Duodenal mucosa (tissue), 2 donors: Measurements from ENCODE around the gene LHX3.

Source experiments
- H3K27ac ChIP-seq: one replicate; pipeline ENCODE4 v1.7.0; 2013; ENCODE audit warnings: low read depth, low read length
- H3K27me3 ChIP-seq, 2 donors: one replicate each; pipeline ENCODE4 v1.7.0; 2013; ENCODE audit warnings: low read length in 2 of 2, control low read depth in 1 of 2; ENCODE audit not compliant: insufficient read depth in 2 of 2, control insufficient read depth in 1 of 2
- H3K36me3 ChIP-seq, 2 donors: one replicate each; pipeline ENCODE4 v1.7.0; 2013; ENCODE audit warnings: low read length in 2 of 2, control low read depth in 1 of 2; ENCODE audit not compliant: insufficient read depth in 2 of 2, control insufficient read depth in 1 of 2
- H3K4me1 ChIP-seq, 2 donors: one replicate each; pipeline ENCODE4 v1.7.0; 2013; ENCODE audit warnings: low read length in 2 of 2, control low read depth in 1 of 2; ENCODE audit not compliant: insufficient read depth in 2 of 2, control insufficient read depth in 1 of 2
- H3K4me3 ChIP-seq, 2 donors: one replicate each; pipeline ENCODE4 v1.7.0; 2013; ENCODE audit warnings: low read length in 2 of 2, low read depth in 1 of 2
- H3K9ac ChIP-seq, 2 donors: one replicate each; pipeline ENCODE4 v1.7.0; 2013; ENCODE audit warnings: low read length in 2 of 2, low read depth in 1 of 2
- H3K9me3 ChIP-seq, 2 donors: one replicate each; pipeline ENCODE4 v1.7.0; 2013; ENCODE audit warnings: low read length in 2 of 2, control low read depth in 1 of 2; ENCODE audit not compliant: control insufficient read depth in 1 of 2

LHX3 gene

DNA sequence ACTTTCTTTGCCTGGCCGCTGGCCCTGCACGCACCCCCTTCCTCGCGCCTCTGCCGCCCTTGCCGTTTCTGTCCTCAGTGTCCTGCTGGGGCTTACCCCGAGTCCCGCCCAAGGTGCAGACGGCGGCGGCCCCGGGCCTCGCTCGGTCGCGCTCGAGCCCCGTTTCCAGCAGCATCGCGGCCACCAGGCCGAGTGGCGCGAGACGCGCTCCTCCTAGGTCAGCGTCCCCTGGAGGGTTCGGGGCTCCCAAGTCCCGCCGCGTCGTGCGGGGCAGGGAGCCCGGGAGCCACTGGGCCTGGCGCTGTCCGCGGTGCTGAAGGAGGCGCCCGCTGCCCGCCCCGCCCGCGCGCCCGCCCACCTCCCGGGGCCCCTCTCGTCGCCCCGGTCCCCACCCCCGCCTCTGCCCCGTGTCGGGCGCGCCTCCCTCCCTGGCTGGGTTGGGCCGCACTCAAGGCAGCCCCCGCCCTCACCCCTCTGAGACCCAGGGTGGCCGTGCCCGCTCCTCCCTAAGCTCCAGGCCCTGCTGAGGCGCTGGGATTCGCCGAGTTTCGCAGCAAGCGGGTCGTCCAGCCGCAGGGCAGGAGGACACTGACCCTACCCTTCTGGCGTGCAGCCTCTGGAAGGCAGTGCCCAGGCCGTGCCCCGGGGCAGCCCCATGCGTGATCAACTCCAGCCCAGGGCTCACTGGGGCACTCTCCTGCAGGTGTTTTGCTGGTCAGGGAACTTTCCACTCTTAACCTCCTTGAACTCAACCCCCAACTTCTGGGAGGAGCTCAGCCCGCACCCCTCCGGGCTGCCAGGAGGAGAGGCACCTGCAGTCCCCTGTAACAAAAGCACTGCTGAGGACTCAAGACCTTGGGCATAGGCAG lies at the start of gene LHX3:
Gene LHX3 (minus strand): TSS at position 291 of the 869 bp plus-strand sequence. CDS start 116 bp downstream, at position 175.
- H3K27ac ChIP-seq = no peak within 1 kb of the TSS
- peaks cover 37% of the 10 kb centered on the region in 2 donors for H3K27me3 ChIP-seq
- H3K4me1 ChIP-seq = no peaks in the 10 kb centered on the region
- H3K36me3 ChIP-seq = peaks cover 0 to 11% of the 10 kb centered on the region in 2 donors
- H3K9me3 ChIP-seq = no peaks in the 10 kb centered on the region
- no peak within 1 kb of the TSS for H3K4me3 ChIP-seq
- no peak within 1 kb of the TSS for H3K9ac ChIP-seq

DNA sequence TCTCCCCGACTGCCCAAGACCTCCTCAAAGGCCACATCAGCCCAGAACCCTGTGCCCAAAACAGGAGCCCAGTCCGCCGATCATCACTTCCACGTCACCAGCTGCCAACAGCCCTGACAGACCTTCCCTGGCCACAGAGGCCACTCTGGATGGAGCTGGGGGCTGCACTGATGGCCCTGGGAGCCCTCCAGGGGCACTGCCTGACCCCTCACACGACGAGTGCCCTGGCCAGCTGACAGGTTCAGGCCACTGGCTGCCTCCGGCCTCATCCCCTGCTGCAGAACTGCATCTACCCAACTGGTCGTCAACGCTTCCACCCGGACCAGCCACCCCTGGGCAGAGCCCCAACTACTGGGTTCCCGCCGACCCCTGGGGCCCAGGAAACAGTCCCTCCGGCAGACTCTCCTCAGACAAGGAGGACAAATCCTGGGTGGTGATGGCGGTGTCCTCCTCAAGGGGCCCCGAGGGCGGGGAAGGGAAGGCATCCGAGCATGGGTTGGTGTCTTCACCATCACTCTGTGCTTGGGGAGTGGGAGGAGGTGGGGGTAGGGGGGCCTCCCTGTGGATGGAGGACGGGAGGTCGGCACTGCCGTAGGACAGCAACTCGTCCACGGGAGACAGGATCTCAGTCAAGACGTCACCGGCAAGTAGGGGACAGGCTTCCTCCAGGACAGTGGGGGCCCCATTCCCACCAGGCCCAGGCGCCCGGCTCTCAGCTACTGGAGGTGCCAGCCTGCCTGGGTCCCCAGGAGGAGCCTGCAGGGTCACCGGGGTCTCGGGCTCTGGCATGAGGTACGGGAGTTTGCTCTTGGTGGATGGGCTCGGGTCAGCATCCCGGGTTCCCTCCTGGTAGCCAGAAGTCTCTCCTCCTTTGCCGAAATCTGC lies 48.6 kb upstream of the LHX3 start:
- peaks cover 4 to 8% of the 10 kb centered on the region in 2 donors for H3K27me3 ChIP-seq
- no peaks in the 10 kb centered on the region for H3K9me3 ChIP-seq
- no peak overlapping the region for H3K27ac ChIP-seq
- H3K36me3 ChIP-seq = no peaks in the 10 kb centered on the region
- no peak overlapping the region for H3K9ac ChIP-seq
- no peak overlapping the region for H3K4me3 ChIP-seq
- H3K4me1 ChIP-seq = no peaks in the 10 kb centered on the region

DNA sequence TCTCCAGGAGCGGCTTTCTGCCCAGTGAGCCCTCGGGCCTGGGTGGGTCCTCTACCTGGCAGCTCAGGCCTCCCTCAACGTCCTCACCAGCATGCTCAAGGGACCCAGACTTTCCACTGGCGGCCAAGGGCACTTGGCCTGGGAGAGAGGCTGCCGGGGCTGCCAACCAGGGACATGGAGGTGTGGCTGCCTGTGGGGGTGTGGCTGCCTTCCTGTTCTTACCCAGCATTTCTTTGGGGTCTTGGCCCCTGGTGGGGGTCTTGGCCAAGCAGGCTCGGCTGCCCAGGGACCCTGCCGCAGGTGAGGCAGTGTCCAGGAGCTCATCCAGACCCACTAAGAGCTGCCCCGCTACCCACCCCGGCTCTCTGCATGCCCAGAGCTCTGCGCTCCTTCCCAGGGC lies 47.9 kb upstream of the LHX3 start:
- Histone ChIP-seq H3K36me3 (no peaks in the 10 kb centered on the region), H3K9ac (no peak overlapping the region), H3K4me1 (no peaks in the 10 kb centered on the region)

DNA sequence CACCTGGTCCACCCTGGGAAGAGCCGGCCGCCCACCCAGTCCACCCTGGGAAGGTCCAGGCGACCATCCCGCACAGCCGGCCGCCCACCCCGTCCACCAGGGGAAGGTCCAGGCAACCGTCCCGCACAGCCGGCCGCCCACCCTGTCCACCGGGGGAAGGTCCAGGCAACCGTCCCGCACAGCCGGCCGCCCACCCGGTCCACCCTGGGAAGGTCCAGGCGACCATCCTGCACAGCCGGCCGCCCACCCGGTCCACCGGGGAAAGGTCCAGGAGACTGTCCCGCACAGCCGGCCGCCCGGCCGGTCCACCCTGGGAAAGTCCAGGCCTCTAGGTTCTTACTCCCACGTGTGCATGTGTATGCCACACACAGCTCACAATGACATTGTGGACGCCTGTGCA lies 47.4 kb upstream of the LHX3 start:
- H3K36me3 ChIP-seq = no peaks in the 10 kb centered on the region
- no peak overlapping the region for H3K9ac ChIP-seq
- H3K27me3 ChIP-seq = peaks cover 4 to 8% of the 10 kb centered on the region in 2 donors
- no peak overlapping the region for H3K4me3 ChIP-seq
- H3K9me3 ChIP-seq = no peaks in the 10 kb centered on the region
- no peaks in the 10 kb centered on the region for H3K4me1 ChIP-seq
- no peak overlapping the region for H3K27ac ChIP-seq

More for the DNA sequence above, 47.9 kb upstream of the LHX3 start:
- H3K27ac ChIP-seq = no peak overlapping the region
- no peak overlapping the region for H3K4me3 ChIP-seq
- H3K27me3 ChIP-seq = peaks cover 4 to 8% of the 10 kb centered on the region in 2 donors
- no peaks in the 10 kb centered on the region for H3K9me3 ChIP-seq

DNA sequence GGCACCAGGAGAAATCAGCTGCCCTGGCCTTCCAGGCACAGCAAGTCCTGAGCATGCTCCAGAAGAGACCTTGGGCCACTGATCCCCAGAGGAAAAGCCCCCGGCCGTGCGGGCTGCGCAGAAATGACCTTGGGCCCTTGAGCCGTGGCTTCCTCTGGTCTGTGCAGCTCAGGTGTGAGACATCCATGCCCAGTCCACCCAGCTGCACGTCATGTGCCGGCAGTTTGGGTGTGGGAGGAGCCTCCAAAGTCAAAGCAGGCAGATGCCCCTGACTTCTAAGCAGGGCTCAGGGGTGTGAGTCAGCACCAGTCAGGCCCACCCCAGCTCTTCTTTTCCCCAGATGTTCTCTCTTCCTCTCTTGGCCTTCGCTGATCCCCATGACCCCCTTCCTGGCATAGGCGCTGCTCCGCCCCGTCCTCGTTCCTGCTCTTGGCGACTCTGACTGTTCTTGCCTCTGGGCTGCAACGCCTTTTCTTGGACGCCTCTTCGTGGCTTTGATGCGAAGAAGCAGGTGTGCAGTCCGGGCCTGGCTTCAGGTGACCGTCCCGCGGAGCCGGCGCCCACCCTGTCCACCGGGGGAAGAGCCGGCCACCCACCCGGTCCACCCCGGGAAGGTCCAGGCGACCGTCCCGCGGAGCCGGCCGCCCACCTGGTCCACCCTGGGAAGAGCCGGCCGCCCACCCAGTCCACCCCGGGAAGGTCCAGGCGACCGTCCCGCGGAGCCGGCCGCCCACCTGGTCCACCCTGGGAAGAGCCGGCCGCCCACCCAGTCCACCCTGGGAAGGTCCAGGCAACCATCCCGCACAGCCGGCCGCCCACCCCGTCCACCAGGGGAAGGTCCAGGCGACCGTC lies 46.6 kb upstream of the LHX3 start:
- Histone ChIP-seq H3K36me3 (no peaks in the 10 kb centered on the region), H3K4me1 (no peaks in the 10 kb centered on the region), H3K27ac (no peak overlapping the region), H3K27me3 (peaks cover 4 to 8% of the 10 kb centered on the region in 2 donors), H3K9ac (no peak overlapping the region), H3K4me3 (no peak overlapping the region), H3K9me3 (no peaks in the 10 kb centered on the region)

DNA sequence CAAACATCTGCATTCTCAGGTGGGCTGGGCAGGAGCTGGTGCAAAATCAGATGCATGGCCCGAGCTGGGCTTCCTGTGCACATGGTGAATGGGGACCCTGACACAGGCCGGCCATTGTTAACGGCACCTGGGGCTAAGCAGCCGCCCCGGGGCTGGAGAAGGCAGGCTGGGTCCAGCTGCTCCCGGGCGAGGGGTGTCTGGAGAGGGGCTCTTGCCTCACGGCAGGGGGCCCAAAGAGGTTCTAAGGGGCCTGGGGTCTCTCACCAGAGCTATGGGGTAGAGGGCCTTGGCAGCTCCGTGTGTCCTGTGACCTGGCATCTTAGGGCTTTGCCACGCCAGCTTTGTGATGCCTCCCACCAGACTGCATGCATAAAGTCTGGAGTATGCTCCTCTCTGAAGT lies 45.7 kb upstream of the LHX3 start:
- no peaks in the 10 kb centered on the region for H3K36me3 ChIP-seq
- no peak overlapping the region for H3K27ac ChIP-seq
- no peaks in the 10 kb centered on the region for H3K4me1 ChIP-seq
- H3K4me3 ChIP-seq = no peak overlapping the region
- no peak overlapping the region for H3K9ac ChIP-seq
- H3K9me3 ChIP-seq = no peaks in the 10 kb centered on the region
- H3K27me3 ChIP-seq = peaks cover 4 to 8% of the 10 kb centered on the region in 2 donors

DNA sequence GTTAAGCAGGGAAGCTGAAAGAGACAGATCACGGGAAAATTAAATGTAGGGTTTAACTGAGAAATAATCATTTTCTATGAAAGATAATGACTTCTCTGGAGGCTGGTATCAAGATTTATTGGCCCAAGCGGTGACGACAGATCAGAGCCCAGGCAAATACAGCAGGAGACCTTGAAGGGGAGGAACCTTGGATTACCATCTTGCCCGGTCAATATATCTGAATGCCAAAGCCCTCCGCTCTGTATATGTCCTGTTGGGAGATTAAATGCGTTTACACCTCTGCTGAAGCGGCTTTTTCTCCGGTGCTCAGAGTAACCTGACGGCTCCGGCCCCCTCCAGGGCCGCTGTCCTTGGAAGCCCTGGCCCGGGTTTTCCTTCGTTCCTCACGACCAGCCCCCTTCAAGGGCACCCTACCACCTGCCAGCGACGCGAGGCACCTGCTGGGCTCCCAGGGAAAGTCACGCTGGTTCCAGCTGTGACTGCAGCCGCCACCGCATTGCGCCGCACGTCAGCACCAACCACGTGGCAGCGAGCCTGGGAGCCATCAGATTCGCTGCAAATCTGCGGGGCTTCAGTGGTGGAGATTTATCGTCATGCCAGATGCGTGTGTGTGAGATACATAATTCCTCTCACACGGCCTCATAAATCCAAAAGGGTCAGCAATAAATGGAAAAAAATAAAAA lies 45.1 kb upstream of the LHX3 start:
- Histone ChIP-seq H3K27ac (no peak overlapping the region), H3K4me3 (no peak overlapping the region), H3K27me3 (peaks cover 4 to 8% of the 10 kb centered on the region in 2 donors), H3K9ac (no peak overlapping the region), H3K9me3 (no peaks in the 10 kb centered on the region), H3K36me3 (no peaks in the 10 kb centered on the region), H3K4me1 (peaks cover under 1% of the 10 kb centered on the region in 2 donors)

DNA sequence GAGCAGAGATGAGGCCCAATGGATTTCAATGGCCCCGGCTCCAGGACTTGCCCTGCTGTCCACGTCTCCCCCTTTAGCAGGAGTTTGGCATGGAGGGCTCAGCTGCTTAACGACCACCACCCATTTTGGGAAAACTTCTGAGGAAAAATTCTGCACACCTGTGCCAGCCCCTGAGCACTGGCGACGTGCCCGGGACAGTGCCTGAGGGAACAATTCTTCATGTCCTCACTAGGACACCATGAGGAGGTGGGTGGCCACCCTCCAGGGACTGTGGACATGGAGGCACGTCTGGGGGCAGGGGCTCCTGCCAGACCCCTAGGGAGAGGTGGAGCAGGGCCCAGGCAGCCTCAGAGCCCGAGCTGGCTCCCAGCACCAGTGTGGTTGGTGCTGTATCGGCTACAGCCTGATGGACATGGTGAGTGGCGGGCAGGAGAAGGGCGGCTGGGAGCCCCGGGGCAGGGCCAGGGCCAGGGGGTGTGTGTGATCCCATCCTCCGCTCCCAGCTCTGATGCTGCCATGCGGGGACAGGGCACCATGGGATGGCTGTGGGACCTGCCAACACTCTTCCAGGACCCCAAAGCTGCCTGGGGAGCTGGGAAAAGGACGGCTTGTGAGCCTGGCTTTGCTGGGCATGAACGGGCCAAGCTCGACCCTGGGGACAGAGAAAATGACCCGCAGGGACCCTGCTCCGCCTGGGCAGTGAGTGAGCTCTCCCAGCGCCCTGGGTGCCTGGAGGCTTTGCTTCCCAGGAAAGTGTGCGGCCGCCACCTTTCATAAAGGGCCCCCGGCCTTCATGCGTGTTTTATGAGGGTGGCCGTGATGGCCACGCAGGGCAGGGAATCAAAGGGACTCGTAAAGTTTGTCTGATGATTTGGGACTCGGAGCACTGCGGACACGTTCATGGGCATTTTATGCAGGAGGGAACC lies 44.3 kb upstream of the LHX3 start:
- H3K4me3 ChIP-seq = no peak overlapping the region
- peaks cover 8 to 9% of the 10 kb centered on the region in 2 donors for H3K4me1 ChIP-seq
- H3K36me3 ChIP-seq = no peaks in the 10 kb centered on the region
- peaks cover 4 to 8% of the 10 kb centered on the region in 2 donors for H3K27me3 ChIP-seq
- no peak overlapping the region for H3K9ac ChIP-seq
- no peak overlapping the region for H3K27ac ChIP-seq
- H3K9me3 ChIP-seq = no peaks in the 10 kb centered on the region
